CD4-positive, alpha-beta T cell treated with Interleukin-6 for 4 hours (primary cell): ENCODE results near the gene ZBTB5.

Source experiments
- DNase-seq: peaks from one replicate; pipeline ENCODE4 v3.0.0-alpha.2; 2020; ENCODE audit warnings: mixed read lengths

ZBTB5 gene

DNA sequence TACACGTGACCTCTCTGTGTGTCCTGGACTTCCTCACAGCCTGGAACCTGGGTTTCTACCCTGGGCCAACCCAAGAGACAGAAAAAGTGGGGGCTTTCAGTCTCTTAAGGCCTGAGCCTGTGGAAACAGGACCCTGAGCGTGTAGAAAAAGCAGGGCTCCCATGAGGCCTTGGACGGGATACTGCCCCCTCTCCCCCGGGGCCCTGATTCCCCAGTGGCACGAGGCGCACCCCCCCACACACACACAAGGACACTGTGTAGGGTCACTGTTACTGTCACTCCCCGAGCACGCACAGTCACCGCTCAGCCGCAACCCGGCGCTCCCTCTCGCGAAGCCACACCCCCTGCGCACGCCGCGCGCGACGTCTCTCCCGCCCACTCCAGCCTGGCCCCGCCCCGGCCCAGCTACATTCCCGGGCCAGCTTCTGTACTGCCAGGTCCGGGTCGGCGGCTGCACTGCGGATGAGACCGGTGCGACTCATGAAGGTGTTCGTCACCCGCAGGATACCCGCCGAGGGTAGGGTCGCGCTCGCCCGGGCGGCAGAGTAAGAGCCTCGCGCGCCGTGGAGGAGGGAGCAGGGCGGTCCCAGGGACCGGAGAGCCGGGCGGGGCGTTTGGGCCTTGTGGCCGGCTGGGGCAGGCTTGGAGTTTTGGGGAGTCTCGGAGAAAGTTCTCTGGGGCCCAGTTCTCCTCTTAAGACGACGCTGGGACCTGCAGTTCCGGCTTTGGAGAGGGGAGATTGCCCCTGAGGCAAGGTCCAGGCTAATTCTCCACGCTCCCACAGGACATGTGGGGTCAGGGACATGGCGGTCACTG, 42.8 kb downstream of the ZBTB5 start, which contains the start of gene GRHPR:
Gene GRHPR (plus strand): TSS at position 408 of the 816 bp plus-strand sequence. CDS start 55 bp downstream, at position 463.
- peak; percentile 94 for DNase-seq

DNA sequence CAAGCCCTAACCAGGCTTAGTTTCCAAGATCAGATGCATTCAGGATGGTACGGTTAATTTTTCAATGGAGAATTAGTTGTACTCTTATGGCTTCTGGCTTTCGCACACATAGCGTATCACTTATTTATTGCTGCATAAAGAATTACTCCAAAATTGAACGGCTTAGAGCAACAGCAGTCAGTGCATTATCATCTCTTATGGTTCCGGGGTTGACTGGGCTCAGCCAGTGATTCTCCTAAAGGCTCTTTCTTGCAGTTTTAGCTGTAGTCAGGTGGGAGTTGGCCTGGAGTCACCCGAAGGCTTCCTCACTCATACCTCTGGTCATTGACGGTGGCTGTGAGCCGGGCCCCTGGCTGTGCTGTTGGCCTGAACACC, 43.3 kb downstream of the ZBTB5 start:
- DNase-seq: peak; percentile 10

DNA sequence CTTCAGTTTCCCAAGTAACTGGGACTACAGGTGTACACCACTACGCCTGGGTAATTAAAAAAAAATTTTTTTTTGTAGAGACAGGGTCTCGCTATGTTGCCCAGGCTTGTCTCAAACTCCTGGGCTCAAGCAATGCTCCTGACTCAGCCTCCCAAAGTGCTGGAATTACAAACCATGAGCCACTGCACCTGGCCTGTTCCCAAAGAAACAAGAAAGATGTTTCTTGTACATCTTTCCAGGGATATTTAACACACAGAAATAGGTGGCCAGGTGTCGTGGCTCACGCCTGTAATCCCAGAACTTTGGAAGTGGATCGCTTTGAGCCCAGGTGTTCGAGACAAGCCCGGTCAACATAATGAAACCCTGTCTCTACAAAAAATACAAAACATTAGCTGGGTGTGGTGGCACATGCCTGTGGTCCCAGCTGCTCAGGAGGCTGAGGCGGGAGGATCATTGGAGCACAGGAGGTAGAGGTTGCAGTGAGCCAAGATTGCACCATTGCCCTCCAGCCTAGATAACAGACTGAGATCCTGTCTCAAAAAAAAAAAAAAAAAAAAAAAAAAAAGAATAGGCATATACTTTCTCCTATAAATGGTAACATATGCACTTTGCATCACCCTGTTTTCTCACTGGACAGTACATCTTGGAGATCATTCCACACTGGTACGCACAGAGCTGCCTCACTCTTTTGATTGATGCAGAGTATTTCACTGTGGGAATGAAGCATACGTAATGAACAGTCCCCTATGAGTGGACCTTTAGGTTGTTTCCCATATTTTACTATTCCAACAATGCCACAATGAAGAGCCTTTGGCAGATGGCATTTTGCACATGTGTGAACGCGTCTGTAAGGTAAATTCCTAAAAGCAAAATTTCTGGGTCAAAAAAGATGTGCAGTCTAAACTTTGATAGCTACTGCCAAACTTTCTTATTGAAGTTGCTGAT, 44.7 kb downstream of the ZBTB5 start:
- no peak for DNase-seq

DNA sequence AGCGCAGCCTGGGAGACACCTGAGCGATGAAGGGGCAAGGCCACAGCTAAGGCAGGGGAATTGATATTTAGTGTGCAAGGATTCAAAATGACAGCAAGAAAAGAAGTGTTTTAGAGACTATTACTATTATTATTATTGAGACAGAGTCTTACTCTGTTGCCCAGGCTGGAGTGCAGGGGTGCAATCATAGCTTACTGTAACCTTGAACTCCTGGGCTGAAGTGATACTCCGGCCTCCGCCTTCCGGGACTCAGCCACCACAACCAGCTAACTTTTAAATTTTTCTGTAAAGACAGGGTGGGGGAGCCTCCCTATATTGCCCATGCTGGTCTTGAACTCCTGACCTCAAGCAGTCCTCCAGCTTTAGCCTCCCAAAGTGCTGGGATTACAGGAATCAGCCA, 46.0 kb downstream of the ZBTB5 start:
- no peak for DNase-seq

DNA sequence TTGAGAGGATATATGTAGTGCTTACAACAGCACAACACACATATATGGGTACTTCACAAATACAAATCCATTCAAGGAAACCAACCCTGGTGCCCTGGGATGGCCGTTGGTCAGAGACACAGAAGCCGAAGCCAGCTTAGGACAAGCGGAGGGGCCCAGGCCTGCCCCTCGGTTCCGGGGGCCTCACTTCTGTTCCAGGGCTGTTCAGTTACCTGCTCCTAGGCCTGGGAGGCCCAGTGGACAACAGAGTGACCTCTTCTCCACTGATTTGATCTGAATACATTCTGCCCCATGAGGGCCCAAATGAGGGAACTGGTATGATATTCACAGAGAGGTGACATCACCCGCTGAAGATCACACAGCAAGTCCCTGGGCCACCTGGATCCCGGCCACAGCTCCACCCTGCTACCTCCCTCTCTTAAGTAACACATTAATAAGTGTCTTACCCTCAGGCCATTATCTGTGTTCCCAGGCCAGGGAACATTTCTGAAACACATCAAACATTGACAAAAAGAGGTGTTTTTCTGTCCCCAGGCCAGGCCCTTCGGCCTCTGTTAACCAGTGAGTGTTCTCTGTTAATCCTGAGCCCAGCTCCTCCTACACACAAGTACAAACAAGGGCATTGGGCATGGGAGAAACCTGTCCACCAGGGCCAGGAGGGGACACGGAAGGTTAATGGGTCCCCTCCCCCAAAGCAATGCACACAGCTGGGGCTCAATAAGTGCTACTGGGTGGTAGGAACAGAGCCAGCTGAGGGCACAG, 47.2 kb downstream of the ZBTB5 start:
- DNase-seq: no peak

DNA sequence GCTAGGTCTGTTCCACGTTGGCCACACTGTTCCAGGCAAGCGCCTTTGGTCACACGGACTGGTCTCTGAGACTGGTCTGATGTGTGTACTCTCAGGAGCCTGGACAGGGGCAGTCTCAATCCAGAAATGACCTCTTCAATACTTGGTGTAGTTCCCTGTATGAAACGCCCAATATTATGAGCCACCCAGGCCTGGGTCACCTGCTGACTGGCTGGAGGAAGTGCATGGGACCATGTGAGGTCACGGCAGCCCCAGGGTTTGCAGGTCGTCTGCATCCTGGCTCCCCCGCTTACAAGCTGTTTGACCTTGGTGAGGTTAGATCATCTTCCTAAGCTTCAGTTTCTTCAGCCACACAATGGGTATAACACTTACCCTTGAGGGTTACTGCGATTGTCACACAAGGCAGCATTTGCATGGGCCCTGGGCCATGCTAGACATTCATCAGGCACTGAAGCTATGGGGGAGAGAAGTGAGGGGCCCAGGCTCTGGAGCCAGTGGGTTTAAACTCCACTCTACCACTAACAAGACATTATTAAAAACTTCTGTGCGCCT, 47.9 kb downstream of the ZBTB5 start:
- DNase-seq: no peak

DNA sequence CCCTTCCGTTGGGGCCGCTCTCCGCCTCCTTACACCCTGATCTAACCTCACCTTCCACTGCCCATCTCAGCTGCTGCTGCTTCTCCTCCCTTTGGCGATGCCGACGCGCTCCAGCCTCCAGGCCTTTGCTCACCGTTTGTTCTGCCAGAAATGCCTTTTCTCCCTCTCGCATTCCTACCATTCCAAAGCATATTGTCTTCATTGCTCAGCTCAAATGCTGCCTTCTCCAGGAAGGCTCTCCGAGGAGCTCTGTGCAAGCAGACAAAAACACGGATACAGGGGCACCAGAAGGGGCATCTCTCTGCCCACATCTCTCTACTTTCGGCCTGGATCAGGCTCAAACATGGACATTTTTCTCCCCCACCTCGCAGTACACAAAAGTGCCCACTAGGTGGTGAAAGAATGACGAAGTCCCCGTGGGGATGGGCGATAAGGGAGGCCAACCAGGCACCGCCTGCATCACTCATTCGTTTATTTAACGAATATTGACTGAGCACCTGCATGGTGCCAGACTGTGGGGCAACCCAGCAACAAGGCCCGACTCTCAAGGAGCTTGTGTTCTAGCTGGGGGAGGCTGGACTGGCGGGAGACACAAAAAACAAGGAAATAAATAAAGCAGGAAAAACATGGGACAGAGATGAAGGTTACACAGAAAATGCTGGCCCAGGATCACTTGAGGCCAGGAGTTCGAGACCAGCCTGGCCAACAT, 50.1 kb downstream of the ZBTB5 start:
- peak; percentile 78 for DNase-seq

DNA sequence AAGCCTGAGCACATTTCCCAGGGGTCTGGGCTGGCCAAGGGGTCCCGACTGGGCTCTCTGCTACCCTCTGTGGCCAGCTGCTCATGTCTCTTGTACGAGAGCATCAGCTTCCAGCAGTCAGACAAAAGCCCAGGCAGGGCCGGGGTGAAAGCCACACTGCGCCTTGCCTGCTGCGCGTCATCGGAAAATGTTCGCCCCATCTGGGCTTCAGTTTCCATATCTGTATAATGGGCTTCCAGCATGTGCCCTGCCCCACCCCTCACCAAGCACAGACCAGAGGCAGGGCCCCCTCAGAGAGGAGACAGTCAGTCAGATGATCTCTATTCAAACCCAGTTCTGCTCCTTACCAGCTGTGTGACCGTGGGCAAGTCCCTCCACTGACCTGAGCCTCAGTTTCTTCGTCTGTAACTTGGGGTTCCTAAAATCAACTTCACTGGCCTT, 50.7 kb downstream of the ZBTB5 start:
- DNase-seq: no peak

DNA sequence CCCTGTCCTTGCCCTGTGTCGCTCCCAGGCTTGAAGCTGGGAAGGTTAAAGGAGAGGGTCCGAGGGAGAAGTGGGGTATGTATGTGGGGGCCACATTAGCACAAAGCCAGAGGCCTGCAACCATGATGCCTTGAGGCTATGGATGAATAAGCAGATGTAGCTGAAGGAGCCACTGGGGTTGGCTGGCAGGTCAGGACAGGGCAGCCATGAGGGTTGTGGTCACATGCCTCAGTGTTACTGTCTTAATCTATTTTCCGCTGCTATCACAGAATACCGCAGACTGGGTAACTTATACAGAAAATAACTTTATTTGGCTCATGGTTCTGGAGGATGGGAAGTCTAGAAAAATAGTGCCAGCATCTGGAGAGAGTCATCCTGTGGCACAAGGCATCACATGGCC, 51.9 kb downstream of the ZBTB5 start:
- DNase-seq: no peak

DNA sequence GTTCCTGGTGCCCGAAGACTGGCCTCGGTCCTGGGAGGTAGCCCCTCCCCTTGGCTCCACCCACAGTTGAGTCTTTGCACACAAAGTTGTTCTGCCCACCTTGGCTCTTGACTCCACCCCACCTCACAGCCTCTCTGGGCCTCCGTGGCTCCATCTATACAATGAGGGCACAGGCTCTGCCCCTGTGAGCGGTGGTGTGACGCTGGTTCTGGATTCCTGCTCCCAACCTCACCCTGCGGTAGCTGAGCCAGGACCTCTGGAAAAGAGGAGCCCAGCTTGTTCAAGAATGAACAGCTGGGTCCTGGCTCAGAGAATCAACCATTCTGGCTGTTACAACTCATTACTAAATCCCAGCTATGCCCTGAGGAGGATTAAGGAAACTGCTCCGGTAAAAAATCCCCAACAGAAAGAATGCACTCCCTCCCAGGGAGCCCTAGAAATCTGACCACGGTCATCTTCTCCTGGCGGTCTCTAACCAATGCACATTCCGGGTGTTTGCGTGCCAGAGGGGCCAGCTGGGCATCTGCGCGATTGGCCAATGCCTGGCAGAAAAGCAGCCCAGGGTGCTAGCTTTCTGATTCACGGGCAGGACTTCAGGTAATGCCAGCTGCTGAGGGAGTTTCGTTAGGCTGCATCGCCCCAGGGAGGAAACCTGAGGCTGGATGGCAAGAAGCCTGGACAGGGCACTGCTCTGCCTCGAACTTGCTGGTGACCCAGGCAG, 52.7 kb downstream of the ZBTB5 start:
- no peak for DNase-seq

DNA sequence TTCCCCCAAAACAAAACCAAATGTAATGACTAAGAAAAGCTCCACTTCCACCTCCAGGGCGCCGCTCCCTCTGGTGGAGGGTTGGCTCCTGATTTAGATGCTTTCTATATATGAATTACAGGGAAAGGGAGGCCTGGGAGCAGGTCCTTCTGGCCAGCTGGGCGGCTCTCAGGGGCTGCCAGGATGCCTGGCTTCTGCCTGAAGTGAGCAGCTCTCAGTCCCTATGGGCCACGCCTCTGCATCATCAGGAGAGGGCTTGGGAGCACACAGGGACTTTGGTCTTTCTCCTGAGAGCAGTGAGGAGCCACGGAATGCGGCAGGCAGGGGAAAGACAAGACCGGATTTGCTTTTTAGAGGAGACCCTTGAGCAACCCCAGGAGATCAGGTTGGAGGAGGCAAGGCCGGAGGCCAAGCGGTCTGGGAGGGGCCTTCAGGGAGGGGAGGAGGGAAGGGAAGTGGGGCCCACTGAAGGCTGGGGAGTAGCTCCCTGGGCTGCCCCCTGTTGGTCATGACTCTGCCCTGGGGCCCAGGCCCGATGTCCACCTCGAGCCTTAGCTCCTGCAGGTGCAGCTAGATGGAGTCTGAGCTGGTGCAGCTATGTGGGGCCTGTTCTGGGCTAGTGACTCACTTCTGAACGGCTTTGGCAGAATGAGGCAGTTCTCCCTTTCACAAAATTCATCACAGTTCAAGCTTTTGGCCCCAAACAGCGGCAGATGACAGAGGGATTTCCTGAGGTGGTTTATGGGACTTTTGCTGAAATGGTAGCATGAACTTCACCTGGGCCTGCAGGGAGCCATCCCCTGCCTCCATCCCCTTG, 54.1 kb downstream of the ZBTB5 start:
- no peak for DNase-seq

DNA sequence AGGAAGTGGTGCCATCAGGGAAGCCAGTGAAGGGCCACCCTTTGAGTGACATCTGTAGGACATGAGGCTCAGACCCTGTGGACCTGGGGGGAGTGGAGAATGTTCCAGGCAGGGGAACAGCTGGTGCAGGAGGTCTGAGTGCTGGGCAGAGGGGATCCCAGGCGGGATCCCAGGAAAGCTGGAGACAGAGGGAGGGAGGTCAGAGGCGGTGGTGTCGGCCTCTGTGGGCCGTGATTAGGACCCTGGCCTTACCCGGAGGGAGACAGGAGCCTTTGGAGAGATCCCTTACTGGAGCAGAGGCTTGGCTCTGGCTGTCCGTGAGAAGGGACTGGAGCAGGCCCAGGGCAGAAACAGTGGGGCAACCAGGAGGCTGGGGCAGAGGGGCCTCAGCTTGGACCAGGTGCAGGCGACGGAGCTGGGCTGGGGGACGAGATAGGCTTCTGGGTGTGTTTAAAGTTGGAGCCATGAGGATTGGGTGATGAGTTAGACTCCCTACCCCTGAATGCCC, 54.8 kb downstream of the ZBTB5 start:
- no peak for DNase-seq

DNA sequence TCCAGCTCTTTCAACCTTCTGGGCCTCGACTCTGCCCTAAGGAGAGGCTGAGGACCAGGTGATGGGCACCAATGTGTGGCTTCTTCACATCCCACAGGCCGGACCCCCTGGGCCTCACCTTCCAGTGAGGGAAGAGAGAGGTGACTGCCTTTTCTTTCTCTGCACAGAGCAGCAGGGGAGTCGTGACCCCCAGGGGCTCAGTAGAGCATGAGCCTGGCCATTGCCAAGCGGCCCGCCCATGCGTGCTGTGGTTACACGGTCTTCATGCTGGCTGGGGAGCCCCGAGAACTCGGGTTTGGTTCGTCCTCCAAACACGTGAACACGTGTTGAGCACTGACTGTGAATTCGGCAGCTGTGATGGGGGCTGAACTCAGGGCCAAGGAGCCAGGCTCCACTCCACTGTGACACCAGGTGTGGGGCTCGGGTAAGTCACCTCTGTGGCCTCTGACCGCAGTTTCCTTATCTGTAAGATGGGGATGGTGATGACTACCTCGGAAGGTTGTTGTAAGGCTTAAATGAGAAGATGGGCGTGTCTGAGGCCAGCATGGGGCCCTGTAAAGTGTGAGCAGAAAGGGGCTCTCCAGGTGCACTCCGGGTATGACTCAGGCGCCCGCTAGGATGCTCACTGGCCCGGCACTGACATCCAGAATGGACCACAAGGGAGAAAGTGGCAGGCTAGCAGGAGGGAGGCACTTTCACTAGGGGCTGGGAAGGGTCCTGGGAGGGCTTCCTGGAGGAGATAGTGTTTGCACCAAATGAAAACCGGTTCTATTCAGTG, 56.1 kb downstream of the ZBTB5 start:
- peak; percentile 65 for DNase-seq

DNA sequence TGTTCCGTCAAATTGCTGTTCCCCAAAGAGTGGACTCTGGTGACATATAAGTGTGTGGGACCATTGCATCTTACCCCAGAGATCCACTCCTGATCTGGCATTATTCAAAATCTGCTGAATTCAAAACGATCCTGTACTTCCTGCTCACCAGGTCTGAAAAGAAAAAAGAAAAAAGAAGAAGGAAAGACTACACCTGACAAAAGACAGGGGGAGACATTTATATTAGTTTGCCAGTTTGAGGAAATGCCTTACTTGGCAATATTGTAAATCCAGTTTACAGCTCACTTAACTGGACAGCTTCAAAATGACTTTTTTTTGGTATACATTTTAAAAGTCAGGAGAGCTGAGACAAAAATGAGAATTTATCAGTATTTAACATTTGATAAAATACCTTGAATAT, 57.8 kb downstream of the ZBTB5 start:
- no peak for DNase-seq

DNA sequence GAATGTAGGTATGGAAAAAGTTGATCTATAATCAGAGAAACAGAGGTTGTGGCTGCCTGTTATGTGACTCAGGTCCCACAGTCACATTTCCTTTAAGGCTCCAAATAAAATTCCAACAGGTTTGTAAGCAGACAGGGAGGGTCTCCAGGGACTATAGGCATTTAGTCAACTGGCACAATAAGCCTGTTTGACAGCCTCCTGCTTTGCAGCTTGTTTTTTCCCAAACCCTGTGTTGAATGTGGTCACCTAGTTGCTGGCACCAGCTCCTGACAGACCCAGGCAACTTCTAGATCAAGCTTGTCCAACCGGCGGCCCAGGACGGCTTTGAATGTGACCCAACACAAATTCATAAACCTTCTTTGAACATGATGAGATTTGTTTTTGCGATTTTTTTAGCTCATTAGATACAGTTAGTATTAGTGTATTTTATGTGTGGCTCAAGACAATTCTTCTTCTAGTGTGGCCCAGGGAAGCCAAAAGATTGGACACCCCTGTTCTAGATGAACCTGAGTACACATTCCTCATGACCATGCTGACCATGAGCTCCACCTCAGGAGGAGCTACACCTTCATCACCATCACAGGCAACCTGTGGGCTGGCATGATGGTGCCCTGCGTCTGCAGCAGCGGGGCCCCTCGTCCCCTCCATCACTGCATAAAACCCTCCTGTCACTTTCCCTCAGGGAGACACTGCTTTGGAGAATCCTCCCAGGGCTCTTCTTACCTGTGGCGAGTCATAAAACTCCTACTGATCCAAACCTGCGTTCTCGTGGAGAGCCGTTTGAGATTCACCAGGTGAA, 58.4 kb downstream of the ZBTB5 start:
- DNase-seq: no peak

DNA sequence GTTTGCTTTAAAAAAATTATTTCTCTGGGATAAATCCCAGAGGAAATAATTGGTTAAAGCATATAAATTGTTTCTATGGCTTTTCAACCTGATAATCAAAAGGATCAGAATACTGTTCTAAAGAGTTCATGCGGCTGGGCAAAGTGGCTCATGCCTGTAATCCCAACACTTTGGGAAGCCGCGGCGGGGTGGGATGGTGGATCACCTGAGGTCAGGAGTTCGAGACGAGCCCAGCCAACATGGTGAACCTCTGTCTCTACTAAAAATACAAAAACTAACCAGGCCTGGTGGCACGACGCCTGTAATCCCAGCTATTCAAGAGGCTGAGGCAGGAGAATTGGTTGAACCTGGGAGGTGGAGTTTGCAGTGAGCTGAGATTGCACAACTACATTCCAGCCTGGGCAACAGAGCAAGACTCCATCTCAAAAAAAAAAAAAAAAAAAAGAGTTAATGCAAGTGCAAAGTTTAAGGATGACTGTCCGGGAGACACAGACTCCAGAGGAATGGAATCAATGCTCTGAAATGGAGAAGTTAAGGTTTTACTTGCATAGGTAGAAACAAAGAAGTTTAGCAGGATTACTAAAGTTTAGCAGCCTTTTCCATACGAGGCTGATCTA, 59.4 kb downstream of the ZBTB5 start:
- DNase-seq: no peak

DNA sequence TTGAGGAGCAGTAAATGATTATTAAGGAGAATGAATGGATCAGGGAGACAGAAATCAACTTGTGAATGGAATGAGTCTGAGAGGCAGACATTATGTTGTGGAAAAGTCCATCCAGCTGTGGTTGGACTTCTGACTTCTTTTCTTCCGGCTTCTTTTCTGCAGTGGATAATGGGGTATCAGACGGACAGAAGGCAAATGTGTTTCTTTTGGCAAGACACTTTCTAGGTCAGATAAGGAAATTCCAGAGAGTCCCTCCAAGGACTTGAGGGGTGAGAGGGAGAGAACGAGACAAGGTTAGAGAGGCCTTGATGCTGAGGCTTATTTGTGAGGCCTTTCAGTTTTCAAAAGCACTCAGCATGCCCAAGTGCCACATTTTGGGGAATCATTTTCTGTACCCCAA, 59.9 kb downstream of the ZBTB5 start:
- DNase-seq: no peak

DNA sequence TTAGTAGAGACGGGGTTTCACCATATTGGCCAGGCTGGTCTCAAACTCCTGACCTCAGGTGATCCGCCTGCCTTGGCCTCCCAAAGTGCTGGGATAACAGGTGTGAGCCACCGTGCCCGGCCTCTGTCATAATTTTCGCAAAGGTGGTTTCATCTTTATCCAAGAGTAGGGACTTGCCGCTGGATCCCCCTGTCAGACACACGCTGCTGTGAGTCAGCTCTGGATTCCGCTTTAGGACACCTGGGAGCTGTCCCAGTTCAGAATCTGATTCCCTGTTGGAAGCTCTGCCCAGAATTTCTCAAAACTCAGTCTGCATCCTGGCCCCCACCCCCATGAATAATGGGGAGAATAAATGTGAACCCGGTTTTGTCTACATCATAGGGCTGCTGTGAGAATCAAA, 60.7 kb downstream of the ZBTB5 start:
- DNase-seq: no peak
